Ammon's horn (tissue), 1 donor: ENCODE data around the gene TPM2.

Experiments used
- DNase-seq: peaks from one replicate; pipeline ENCODE4 v3.0.0-alpha.2; 2016; ENCODE audit warnings: low spot score

Gene TPM2

DNA sequence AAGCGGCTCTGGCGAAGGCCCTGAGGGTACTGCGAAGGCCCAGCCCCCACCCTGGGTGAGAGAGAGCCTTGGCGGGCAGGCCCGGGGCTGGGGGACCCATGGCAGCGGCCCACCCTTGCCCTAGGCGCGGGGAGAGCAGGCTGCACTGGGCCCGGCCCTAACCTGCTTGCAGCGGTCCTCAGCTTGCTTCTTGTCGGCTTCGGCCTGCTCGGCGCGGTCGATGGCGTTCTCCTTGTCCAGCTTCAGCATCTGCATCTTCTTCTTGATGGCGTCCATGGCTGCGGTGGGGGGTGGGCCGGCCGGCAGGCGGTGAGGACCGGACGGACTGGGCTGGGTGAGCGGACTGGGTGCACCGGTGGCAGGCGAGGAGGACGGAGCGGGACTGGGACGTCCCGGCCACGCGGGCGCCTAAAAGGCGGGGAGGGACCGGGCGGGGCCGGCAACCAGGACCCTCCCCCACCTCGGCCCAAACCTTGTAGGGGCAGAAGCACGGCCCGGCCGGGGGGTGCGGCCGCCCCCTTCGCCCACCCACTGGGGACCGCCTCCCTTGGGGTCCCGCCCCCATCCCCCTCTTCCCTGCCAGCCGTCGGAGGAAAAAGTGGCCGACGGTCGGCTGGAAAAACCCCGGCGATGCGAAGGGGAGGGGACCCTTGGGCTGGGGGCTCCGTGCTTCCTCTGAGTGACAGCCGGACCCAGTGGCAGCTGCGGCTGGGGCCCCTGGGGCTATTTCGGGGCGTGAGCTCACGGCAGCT, at the start of gene TPM2:
TSS of gene TPM2 (minus strand) at position 384 of the 752 bp plus-strand sequence. CDS start at position 276, 108 bp downstream.
- no peak for DNase-seq

DNA sequence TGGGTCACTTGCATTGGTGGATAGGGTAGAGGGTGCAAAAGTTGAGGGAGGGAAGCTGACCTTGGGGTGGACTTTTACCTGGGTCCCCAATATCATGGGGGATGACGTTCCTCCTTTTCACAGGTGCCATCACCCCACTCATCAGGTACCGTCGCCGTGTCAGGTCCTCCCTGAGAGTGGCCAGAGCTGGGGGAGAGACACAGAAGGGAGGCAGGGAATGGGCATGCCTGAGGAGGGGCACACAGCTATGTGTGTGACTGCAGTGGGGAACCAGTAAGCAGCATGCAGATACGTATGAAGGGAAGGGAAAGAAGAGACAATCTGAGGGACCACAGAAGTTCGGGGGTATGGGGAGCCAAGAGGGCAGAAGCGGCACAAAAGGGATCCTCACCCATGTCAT, 49.2 kb upstream of the TPM2 start:
- no peak for DNase-seq

DNA sequence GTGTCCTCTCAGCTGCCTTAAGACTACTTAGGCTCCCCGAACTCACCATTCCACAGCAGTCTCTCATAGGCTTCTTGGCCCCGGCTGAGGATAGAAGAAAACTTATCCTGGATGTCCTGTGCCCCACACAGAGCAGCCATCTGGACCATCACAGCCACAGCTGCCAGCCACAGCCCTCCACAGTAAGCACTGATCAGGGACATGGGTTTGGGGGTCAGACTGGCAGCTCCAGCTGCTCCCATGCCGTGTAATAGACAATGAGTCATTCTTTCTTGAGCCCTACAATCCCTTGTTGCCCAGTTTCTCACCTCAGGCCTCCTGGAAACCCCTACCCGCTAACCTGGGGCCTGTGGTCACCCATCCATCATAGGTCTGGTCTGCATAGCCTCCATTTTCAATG, 48.5 kb upstream of the TPM2 start:
- DNase-seq: no peak

DNA sequence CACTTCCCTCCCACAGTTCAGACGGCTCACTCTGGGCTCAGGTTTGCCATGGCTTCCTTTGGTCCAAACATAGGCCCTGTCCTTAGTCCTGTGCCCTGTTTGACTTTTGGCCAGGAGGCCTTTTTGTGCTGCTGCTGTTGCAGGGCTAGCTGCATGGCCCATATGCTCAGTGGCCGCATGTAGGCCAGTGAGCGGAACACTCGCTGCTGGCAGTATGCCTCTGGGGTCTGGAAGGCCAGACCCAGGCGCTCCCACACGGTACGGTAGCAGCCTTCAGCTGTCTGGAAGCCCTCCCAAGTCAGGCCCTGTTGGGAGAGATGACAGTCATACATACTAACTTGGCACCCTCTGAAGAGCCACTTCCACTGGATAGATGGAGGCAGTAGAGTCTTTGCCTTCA, 47.4 kb upstream of the TPM2 start:
- no peak for DNase-seq

DNA sequence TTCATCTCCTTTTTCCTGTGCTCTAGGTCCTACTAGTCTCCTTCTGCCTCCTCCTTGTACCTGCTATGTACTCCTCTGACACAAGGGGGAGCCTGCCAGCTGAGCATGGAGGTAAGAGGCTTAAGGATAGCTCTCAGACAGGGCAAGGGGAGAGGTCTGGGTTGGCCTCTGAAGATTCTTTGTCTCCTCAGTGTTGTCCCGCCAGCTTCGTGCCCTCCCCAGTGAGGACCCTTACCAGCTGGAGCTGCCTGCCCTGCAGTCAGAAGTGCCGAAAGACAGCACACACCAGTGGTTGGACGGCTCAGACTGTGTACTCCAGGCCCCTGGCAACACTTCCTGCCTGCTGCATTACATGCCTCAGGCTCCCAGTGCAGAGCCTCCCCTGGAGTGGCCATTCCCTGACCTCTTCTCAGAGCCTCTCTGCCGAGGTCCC, 46.5 kb upstream of the TPM2 start:
- DNase-seq: peak; percentile 72

DNA sequence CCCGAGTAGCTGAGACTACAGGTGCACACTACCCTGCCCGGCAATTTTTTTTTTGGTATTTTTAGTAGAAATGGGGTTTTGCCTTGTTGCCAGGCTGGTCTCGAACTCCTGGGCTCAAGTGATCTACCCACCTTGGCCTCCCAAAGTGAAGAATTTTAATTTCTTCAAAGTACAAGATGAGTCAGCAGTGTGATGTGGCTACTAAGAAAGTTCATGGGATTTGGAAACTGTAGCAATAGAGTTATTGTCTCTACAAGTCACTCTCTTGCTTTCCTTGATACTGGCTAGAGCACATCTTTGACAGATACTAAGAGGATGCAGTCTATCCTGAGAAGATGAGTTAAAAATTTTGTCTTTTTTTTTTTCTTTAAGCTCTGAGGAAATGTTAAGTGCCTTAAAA, 44.4 kb upstream of the TPM2 start:
- no peak for DNase-seq

DNA sequence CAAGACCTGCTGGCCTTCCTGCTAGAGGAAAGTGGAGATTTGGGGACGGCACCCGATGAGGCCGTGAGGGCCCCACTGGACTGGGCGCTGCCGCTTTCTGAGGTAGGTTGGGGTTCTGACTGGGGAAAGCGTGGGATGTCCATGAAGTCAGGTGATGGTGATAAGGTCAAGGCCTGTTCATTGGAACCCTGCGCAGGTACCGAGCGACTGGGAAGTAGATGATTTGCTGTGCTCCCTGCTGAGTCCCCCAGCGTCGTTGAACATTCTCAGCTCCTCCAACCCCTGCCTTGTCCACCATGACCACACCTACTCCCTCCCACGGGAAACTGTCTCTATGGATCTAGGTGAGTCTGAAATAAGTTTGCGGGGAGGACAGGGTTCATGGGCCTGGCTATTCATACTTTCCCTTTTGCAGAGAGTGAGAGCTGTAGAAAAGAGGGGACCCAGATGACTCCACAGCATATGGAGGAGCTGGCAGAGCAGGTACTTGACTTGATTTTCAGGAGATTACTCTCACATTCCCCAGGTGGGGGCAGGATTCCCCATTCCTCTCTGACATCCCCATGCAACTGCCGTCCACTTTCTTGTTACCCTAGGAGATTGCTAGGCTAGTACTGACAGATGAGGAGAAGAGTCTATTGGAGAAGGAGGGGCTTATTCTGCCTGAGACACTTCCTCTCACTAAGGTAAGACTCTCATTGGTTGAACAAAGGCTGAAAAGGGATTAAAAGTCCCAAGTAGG, 43.2 kb upstream of the TPM2 start:
- DNase-seq: peak; percentile 40

DNA sequence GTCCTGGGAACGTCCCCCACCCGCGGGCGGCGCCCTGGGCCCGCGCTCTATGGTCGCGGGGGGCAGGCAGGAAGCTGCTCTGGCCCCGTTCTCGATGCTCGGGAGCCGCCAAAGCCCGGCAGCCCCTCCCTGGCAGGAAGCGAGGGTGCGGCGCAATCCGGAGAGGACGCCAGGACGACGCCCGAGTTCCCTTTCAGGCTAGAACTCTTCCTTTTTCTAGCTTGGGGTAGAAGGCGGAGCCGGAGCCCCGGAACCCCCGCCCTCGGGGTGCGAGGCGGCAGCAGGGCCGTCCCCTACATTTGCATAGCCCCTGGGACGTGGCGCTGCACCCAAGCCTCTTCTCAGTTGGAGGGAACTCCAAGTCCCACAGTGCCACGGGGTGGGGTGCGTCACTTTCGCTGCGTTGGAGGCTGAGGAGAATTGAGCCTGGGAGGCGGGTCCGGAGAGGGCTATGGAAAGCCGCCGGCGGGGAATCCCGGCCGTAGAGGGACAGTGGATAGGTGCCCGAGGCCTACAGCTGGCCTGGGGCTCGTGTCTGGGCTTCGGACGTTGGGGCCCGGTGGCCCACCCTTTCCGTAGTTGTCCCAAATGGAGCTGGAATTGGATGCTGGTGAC, 42.6 kb upstream of the TPM2 start, which contains the start of the genes CREB3 and TLN1:
TSS of gene CREB3 (plus strand) at position 482 of the 615 bp plus-strand sequence. CDS start at position 589, 107 bp downstream.
TSS of gene TLN1 (minus strand) at position 11 of the 615 bp plus-strand sequence. CDS start 6,501 bp downstream, outside the sequence.
- peak; percentile 99 for DNase-seq

DNA sequence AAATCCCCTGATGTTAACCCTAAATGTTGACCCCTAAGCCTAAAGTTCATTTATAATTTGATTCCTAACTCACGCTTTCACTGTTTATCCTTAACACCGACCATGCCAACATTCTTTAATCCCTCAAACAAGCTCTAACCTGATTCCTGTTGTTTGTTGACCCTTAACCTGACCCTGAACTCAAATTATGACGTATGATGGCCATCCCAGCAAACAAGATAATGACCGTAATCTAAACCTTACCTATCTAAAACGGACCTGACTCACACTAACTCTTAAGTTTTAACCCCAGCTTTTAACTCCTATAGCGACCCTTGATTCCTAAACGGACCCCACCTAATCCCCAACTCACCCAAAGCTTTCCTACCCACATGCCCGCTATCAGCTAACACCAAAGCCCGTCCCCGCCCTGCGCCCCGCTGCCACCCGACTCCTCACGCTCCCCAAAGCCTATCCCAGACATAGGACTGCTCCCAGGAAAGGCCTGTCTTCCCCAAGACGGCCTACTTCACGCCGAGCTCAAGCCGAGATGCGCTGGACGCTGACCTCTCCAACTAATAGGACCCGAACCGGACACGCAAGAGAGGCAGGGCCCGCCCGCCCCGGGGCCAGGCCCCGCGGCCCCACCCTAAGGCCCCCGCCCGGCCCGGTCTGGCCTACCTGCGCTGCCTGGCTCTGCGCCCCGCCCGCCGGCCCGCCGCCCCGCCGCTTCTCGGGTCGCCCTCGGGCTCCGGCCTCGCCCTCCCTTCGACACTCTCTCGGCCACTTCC, 41.9 kb upstream of the TPM2 start:
- DNase-seq: no peak

DNA sequence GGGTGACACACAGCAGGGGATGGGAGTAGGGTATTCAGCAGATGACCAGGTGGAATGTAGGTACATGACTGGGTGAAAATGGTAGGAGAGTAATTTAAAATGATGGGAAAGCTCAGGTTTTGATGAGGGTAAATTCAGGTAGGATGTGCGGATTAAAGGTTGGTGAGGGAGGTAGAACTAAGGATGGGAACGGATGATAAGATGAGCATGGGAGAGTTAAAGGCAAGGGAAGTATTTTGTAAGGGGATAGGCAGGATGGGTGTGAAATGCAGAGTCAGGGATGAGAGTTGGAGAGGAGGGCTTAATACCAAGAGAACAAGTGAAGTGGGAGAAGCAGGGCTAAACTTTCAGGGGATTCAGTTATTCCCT, 40.7 kb upstream of the TPM2 start:
- DNase-seq: no peak

DNA sequence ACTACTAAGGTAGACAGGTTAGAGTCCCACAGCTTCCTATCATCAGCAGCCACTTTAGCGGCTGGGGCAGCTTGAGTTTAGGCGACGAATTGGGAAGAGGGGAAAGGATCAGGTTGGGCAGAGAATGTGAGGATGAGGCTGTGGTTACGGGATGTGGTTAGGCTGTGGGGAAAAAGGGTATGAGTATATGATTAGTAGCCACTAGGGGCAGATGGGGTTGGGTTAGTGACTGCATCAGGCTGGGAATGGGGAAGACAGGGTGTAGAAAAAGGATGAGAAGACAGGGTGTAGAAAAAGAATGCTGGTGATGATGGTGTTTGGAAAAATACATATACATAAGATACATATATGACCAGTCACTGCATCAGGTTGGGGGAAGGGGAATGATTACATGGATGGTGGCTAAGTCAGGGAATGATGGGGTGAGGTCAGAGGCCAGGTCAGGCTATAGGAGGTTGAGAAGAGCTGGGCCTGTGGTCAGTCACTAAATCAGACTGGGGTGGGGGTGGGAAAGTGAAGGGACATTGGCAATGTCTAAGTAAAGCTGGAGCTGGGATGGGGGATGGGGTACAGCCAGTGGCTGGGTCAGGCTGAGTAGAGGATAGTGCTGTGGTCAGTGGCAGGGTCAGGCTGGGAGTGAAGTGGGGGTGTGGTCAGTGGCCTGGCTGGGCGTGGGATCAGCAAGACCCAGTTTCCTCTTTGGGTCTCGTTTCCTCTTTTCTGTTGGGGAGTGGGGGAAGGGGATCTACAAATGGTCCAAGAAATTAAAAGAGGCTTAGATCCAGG, 40.2 kb upstream of the TPM2 start:
- DNase-seq: peak; percentile 82

DNA sequence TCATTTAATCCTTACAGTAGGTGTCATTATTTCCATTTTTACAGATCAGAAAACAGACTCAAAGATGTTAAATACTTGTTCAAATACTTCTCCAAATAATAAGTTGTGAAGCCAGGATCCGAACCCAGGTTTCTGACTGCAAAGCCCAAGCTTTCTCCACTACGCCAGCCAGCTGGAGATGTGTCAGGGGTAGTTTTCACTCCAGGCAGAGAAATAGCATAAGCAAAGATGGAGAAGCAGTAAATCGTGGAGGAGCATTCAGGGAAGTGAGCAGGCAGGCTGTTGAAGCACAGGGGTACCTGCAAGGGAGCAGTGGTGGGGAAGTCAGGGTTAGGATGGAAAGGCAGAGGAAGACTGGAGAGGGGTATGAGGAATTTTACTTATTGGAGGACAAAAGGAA, 39.4 kb upstream of the TPM2 start:
- DNase-seq: no peak

DNA sequence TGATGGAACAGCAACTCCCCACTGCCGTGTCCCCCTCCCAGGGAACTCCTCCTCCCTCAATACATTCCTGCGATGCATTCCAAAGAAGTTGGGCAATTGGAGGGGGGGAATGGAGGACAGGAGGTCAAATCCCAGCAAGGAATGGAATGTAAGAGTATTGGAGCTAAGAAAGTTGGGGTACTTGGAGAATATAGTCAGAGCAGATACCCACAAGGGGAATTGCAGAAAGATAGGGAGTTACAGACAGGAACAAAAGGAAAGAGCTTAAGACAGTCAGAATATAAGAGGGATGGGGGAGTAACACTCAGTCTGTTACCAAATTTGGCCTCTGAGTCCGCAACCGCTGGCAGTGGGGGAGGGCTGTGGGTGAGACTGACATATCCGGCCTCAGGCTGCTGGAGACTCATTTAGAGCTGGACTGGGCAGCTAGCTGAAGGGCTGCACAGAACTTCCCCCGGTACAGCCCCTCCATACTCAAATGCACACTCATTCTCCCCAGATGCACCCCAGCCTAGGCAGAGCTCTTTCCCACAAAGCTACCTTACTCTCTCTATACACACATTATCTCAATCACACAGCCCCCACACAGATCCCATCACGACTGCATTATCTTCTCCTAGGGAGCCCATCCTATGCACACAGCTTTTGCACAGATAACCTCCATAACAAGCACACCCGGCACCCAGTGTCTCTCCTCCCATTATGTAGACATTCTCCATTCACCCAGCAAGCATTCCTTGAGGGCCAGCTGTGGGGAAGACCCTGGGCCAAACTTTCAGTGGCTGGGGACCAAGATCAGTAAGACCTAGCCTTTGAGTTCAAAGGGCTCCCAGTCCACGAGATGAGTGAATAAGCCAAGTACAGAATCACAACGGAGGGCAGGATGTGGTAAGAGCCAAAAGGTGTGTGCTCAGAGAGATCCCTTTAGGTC, 38.6 kb upstream of the TPM2 start:
- peak; percentile 60 for DNase-seq

DNA sequence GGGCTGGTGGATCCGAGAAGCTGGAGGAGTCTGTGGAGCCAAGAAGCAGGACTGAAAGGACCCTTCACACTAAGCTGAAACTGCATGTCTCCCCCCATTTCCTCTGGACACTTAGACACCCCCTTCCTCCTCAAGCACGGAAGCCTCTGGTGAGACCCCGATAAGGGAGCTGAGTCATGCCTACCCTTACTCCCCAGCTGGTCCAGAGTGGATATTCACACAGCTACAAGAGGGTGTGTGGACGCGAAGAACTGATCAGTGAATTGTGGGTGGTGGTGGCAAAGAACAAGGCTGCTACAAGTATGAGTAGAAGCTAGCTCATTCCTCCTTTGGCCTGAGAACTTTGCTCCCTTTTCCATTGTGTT, 37.9 kb upstream of the TPM2 start:
- DNase-seq: no peak

DNA sequence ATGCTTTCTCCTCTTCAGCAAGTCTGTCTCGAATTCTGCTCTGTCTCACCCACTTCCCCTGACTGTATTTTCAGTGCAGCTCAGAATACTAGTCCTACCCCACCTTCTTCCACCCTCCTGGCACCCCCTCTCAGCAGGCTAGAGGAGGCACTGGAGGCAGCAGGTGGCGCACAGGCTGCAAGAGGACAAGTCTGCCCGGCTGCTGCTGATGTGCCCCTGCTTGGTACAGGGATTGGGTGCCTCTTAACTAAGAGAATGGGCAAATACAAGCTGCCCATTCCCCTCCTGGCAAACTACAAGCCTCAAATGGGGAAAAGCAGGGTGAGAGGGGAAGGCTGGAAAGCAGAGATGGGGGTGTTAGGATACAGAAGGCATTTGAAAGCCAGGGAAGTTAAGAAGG, 37.2 kb upstream of the TPM2 start:
- DNase-seq: peak; percentile 69

DNA sequence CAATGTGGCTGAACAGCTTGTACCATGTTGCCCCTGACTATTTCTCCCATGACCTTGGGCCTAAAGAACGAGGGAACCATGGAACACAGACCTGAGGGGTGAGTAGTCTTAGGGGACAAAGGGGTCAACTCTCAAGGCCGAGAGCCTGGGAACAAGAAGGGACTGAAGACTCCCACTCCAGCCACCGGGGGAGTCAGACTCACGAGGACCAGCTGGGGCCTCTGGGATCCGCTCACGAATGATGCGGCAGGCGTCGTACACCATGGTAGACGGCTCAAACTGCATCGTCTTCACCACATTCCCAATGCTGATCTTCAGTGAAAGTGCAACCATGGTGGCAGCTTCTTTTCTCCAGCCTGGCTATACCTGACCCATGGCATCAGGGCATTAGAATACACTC, 35.6 kb upstream of the TPM2 start:
- no peak for DNase-seq

DNA sequence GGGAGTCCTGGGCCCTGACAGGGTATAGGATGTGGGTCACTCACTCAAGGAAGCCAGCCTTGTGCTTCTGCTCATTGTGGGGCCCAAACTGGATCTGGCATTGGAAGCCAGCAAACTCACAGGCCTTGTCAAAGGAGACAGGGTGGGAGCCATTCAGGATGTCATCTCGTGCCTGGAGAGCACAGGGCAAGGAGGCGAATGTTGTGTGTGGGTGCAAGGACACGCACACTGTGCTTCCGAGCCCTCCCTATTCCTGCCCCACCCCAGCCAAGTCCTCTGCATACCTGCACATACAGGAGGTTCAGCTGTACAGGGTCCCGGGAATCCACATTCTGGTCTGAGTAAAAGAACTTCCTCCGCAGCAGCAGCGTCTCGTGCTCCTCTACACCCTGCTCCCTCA, 34.2 kb upstream of the TPM2 start:
- DNase-seq: no peak

DNA sequence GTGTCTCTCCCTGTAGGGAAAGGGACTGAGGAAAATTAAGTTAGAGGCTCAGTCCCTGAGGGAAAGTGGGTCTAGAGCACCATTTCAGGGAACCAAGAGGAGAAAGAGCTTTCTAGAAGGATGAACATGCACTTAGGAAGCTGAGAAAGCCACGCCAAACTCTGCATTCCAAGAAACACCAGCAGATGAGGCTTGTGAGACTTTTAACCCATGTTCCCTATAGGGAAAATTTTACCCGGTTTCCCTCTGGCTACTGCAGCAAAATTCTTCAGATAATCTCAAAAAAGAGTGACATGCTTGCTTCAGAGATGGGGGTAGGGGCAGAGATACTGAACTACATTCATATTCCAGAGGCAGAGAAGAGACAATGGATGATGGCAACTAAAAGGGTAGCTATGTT, 33.7 kb upstream of the TPM2 start:
- DNase-seq: no peak

DNA sequence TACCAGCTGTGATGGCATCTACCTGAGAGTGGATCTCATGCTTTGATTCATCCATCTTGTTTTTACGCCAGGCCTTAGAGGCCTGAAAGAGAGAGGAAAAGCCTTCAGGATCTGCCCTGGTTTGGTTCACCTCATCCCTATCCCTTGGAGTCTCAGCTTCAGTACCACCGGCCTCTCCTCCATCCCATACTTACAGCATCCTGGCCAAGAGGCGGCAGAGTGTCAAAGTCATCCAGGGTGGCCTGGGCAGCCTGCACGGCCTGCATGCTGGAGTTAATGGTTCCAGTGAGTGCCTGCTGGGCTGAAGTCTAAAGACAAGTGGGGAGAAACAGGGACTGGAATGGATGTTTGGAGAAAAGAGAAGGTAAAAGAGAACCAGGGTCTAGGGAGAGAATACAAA, 29.8 kb upstream of the TPM2 start:
- no peak for DNase-seq
